HG02884 (cell line): Measurements from ENCODE around the gene OXGR1.
"Not testable (repeated sequence)": the region's sequence is repeated elsewhere in the genome, so short reads cannot be mapped to it uniquely, and the experiment has no call there.

Experiments used
- ATAC-seq: cut with Tn5 transposase; IDR thresholded peaks from one replicate; pipeline ENCODE4 v1.9.1; 2021; ENCODE audit warnings: mild to moderate bottlenecking, moderate library complexity; ENCODE audit not compliant: unreplicated experiment

Gene OXGR1

DNA sequence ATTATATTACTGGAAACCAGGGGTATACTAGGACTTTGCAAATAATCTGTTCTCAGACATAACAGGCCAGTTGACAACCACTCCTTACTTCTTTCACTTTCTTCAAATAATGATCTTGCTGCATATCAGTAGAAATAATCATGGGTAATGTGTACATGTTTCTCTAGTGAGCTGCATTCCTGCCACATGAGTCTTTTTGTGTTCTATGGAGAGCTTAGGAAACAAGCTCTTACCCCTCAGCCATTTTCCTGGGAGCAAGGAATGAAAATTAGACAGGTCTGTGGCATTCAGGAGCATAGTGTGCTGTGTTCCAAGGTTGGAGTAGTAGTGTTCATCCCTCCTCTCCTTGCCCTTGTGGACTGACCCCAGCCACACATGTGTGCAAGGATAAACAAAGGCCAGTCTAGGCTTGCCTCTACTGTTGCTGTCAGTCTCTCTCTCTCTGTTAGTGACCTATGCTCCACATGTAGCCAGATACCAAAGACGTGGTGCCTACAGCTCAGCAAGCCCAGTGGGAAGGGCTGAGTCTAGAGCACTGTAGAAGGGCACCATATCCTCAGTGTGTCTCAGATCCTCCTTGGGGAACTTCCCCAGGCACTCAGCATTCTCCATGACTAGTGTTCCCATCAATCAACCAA lies 11.5 kb upstream of the OXGR1 start:
- ATAC-seq, result no peak

DNA sequence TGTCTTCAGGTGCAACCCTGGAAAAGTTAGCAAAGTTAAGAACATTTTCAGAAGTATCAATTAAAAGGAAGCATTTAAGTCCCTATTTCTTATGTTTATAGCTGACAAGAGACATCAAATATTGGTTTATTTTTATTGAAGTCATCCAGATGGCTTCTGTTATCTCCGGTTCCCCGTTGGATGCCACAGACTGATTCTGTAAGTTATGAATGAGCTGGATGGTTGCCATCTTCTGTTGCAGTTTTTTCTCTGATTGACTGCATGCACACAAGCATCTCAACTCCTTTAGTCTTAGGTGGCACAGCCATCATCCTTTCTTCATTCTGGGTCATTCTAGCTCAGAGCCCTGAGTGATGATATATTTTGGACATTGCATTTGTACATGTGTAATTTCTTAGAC lies 10.6 kb upstream of the OXGR1 start:
- no peak for ATAC-seq

DNA sequence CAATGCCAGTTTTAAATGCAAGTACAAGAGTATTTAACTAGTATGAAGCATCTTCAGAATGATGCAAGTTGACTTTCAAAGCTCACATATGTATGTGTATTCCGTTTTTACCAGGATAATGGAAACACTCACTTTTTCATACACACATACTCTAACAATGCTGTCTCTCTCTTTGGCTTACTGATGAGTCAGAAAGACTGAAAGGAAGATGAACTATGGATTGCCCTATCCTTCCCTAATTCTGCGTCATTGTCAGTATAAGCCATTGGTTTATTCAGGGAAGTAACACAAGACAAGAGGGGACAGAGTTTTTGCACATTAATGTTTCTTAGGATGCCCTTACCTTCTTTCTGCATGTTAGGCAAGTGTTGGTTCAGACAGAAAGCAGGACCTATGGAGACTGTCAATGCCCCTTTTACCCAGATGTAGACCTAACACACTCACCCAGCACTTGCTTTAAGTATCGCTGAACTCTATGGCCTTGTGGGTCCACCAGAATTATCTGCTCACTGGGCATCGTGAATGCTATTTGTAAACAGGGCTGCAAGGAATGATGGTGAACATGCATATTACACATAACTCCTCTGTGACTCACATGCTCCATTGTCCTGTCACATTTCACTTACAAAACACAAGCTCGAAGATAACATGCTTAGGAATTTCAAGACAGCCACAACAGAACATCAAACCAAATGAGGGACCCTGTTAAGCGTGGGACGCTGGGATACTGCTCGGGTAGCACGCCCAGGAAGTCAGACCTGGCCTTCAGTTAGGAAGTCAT lies 10.0 kb upstream of the OXGR1 start:
- no peak for ATAC-seq

DNA sequence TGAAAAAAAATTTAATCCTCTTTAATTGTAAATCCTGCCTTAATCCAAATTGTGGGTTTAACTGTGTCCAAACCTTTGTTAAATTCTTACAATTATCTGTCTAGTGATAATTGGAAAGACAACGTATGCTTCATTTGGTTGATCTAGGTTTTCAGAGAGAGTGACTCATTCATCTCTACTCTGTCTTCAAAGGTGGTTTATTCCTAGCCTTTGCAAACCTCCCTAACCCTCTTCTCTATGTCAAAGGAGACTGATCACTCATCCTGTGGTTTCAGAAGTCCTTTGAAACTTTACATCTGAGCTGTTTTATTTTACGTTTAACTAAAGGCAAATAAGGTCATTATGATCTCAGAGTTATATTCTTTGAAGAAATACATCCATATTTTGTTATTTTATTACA lies 8.8 kb upstream of the OXGR1 start:
- no peak for ATAC-seq

DNA sequence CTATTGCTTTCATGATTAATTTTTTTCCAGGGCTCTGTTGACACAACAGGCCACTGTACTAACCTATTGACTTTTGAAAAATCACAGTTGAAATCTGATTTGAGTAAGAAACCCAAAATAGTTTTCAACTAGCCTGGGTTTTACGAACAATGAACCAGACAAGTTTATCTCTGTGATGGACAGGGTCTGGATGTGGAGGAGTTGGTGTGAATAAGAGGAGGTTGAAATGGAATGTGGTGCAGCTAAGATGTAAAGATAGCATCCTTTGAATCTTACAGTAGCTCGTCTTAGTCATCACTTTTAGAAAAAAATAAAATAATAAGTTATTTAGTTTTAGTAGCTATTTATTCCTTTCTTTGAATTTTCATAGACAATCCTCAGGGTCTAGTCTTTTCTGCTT lies 8.3 kb upstream of the OXGR1 start:
- no peak for ATAC-seq

DNA sequence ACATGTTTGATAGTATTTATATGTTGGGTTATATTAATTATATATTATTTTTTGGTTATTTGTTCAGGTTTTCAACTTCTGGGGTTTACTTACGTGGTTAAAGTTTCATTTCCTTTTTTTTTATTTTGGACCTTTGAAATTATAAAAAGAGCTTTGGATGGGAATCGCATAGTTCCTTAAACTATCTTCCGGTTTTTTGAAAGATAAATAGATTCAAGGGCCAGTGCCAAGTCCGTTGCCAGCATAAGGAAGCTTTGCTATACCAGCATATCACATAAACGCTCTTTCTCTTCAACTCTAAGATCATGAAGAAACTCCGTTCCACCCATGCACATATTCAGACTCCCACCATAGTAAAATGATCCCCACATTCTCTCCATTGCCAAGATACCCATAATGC lies 7.4 kb upstream of the OXGR1 start:
- no peak for ATAC-seq

DNA sequence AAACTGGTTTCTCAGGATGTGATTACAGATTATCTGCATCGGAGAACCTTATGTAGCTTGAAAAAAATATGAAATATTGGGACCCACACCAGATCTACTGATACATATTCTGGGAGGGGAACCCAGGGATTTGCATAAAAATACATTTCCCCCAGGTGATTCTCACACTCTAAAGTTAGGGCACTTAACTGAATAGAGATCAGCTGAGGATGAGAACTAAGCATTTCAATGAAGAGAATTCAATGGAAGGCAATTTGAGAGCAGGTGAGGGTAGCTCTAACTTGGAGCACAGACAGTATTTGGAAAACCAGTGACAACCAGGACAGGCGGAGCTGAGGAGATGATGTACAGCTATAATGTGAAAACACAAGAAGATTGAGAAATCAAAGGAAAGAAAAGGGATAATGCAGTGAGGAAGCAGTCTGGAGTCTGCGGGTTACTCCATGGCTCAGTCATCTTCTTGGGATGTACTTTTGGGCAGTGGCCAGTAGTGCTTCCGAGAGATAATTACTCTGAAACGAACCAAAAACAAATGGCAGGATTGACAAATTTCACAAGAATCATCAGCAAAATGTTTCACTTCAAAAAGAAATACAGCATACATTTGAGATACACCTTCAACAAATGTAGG lies 6.1 kb upstream of the OXGR1 start:
- no peak for ATAC-seq

DNA sequence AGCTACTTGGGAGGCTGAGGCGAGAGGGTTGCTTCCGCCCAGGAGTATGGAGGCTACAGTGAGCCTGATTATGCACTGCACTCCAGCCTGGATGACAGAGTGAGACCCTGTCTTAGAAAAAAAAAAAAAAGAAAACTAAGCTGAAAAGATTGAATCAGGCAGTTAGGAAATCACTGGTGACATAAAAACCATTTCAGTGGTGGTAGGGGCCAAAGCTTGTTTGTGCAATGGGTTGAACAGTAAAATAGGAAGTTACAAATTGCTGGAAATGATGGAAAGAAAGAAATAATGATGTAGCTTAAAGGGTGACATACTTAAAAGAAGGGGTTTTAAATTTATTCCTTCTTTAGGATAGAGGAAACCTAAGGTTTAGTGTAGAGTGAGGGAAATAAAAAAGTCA lies 4.8 kb upstream of the OXGR1 start:
- no peak for ATAC-seq

DNA sequence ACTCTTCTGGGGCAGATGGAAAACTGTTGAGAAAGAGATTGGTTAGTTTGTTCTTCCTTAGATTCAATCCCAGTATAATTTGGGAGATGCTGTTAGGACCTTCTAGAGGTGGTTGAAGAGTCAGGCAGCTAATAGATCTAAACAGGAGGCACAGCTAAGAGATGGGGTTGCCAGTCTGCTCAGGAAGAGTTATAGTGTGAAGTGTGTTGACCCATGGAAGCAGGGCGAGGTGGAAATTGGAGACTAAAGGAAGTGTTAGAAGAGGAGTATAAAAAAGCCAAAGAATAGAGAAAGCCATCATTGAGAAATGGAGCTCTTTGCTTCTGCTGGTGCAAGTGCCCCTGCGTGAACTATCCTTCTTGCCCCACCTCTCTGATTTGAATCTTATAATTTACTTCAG lies 3.8 kb upstream of the OXGR1 start:
- ATAC-seq, result no peak

DNA sequence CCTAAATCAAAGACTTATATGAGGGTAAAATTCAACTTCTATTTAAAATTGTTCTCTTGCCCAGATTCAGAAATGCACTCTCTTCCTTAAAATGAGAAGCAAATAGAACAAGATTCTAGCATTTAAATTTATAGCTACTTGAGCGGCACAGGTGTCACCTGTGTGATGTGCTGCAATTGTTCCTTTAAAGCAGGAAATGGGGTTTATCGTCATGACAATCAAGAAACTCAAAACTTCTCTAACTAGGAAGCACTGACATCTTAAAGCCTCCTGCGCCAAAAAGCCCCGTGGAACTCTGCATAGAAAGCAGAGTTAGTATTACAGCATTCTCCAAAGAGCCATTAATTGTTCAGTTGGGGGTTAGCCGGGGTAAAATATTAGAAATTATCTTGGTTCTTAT lies 2.6 kb upstream of the OXGR1 start:
- no peak for ATAC-seq

DNA sequence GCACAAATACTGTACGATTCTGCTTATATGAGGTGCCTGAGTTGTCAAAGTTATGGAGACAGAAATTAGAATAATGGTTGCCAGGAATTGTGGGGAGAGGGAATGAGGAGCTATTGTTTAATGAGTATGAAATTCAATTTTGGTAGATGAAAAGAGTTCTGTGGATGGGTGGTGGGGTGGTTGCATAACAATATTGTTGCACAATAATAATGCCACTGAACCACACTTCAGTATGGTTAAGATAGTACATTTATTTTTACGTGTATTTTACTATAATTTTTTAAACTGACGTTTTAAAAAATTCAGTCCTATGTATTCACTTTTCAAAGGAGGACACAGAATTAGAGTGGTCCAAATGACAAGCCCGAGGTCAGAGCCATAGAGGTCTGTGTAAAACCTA lies 1.8 kb upstream of the OXGR1 start:
- ATAC-seq, result no peak

DNA sequence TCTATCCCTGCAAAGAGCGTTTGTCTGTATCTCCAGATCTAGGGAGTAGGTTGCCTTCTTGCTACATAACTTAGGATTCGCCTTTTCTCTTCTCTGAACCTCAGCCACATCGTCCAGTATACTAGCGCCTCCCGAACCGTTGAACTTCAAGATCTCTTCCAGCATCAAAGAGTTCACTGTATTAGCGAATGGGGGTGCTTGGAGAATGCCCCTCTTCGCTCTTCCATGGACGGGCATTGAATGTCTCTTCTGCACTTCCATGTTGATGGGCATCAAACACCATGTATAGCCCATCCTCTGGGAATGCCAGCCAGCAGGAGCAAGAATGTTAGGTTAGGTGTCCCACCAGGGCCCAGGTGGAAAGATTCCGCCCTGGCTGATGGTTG lies 575 bp upstream of the OXGR1 start:
- no peak for ATAC-seq

DNA sequence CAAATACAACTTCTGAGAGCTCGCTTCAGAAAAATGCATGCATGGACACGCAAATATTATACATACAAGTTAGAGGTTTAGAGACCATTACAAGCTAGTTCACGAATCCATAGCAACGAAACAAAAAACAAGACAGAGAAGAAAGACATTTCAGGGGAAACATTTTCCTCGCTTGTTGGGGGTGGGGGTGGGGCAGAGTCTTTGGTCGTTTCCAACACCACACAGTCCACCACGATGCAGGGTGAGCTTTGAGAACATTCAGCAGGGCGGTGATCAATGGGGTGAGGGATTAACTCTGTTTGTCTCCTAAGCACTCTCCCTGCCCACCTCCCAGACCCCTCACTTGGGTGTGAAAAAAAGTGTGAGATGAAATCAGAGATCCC lies 651 bp downstream of the OXGR1 start:
- ATAC-seq, result no peak

DNA sequence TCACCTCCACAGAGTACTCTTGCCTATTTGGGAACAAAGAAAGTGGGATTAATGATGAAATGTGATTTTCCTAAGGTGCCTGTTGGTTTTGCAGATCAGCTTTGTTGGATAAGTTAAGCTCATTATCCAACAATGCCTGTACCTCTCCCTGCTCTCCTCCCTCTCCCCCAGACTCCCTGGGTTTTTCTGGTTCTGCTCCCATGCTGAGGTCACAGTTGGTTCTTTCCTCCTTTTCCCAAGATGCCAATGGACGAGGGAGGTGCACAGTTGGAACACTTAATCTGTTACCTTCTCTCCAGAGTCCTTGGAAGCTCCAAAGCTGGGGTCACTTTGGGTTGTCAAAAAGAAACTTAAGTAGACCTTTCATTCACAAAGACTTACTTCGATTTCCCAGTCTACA lies 1.6 kb downstream of the OXGR1 start:
- ATAC-seq, result no peak

DNA sequence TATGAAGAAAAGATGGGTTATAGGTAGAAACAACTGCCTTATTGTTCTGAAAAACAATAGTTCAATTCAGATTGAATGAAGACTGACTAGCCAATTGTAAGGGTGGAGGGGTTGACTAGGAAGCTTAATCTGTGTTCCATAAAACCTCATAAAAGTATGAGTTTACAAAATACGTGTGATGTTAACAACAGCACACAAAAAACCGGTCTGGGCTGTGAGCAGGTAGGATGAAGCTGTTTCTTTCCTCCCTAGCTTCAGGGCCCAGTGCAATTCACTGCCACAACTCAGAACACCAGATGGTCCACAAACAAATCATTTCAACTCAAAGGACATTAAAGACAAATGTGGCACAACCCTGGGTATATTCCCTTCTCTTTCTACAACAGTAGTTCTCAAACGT lies 3.2 kb downstream of the OXGR1 start:
- ATAC-seq, result no peak

DNA sequence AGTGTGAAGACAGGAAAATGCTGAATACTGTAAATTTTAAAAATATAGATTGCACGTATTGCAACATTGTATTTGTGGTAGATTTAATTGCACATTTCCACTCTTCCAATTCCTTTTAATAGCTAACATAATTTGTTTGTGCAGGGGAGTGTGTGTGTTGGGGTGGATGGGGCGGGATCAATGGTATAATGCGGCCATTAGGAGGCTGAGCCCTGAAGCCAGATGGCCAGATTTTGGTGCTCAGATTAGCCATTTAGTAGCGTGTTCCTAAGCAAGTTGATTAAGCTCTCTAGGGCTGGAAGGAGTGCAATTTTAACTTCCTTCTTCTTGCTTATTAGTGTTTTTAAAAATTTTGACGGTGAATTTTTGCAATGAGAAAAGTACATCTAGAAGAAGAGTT lies 5.8 kb downstream of the OXGR1 start:
- no peak for ATAC-seq

DNA sequence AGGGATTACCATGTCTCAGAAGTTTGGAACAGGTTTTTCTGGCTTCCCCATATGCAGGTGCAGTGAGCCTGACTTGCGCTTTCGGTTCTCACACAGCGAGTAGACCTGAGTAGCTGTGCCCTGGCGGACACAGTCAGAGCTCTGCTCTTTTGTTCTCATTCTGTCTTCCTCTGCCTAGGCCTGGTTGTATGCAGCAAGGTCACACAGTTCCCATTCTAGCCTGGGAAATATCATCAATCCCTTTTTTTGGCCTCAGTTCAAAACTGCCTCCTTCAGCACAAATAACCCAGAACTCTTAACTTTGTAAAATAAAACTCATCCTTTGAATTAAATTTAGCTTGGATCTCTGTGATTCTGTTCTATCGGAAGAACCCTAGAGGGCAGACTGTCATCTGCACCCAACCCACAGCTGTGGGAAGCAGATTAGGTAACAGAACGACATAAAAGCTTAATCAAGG lies 10.2 kb downstream of the OXGR1 start:
- ATAC-seq, result no peak

DNA sequence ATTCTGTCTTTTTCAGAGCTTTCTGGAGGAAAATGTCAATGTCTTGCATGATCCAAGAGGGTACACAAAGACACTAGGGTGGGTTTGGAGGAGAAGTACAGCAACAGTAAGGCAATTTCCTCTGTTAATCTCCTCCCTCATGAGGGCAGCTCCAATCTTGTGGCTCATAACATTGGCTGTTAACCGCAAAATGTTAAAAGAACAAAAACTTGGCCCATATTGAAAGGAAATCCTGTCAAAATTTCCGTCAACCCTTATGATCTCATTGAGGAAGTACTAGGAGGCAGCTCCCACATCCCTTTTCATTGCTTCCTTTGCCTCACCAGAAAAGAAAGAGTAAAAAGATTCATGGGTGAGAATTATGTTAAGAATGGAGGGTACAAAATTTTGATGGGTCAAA lies 11.6 kb downstream of the OXGR1 start:
- ATAC-seq, result no peak

DNA sequence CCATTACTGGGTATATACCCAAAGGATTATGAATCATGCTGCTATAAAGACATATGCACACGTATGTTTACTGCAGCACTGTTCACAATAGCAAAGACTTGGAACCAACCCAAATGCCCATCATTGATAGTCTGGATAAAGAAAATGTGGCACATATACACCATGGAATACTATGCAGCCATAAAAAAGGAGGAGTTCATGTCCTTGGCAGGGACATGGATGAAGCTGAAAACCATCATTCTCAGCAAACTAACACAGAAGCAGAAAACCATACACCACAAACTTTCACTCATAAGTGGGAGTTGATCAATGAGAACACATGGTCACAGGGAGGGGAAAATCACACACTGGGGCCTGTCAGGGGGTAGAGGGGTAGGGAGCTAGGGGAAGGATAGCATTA lies 14.4 kb downstream of the OXGR1 start:
- ATAC-seq, result not testable (repeated sequence)

DNA sequence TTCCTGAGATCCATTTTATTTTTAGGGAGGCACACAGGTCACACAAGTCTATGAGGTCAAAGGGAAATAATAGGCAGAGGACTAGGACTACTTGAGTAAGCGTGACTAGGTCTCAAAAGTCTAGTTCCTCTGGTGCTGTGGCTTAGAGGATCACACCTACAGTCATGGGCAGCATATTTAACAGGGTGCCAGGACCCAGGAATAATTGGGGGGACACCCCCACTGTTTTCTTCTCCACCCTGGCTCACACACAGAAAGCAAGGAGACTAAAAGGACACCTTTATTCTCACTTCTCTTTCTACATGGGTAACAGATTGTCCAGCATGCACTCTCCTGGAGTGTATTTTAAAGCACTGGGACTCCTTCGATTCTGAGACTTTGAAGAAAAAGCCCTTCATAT lies 26.2 kb downstream of the OXGR1 start:
- no peak for ATAC-seq

DNA sequence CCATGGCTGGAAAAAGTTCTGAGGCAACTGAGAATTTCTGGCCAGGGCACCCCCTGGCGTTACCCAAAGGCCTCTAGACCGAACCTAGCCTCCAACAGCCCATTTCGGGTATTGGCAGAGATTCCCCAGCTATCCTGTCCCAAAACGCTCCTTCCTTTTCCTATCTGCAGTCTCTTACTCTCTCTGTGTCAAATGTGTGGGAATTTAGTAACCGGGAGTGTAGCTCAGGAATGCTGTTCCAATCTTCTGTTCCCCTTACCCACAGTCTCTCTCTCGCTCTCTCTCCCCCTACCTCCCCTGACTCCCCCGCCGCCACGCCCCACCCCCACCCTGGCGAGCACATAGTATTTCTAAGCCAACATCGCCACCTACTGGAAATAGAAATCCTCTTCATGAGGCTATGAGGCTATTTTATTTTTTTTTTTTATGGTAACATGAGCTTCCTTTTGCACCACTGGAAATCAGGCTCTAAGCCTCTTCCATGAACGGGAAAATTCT lies 27.0 kb downstream of the OXGR1 start:
- ATAC-seq, result no peak

DNA sequence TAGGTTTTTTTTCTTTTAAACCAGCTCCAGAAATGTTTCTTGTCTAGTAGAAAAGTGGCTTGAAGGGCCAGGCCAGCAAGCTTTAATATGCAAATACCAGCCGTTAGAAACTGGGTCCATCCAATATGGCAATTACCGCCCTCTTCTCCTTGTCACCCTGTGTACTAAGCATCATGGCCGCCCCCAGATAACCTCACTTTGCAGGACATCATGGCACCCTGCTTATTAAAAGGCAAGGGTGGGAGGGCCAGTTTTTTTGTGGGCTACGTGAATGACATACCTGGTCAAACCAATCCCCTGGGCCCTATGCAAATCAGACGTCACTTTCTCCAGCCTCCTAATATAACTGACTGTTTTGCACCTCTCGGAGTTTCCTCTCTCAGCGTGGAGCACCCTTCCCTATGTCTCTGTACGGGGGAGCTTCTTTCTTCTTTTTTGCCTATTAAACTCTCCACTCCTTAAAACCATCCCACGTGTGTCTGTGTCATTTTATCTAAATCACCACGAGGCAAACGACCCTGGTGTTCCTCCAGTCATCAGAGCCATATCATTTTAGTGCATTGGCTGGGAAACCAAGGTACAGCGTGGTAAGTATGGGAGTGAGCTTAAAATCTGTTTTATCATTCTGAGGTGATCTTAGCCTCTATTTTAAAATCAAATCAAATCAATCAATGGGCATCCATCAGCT lies 27.7 kb downstream of the OXGR1 start:
- no peak for ATAC-seq
